HepG2 (cell line): Measurements from ENCODE around the gene TTLL11. TPM values are rescaled to one million over a fixed set of nuclear protein-coding genes. Genes with fewer than 3 reads are reported as not detected.

ENCODE experiments used
- CBX5 ChIP-seq: sonication (generic); formaldehyde crosslinking; IDR thresholded peaks from 2 replicates; pipeline ENCODE4 v1.4.0; 2020; ENCODE audit warnings: missing genetic modification reagents, borderline replicate concordance
- DNMT3B ChIP-seq: conservative IDR thresholded peaks from 2 replicates; pipeline ENCODE4 v1.6.1; 2016; ENCODE audit warnings: missing biosample characterization, control low read depth
- ELF4 ChIP-seq: sonication (generic); formaldehyde crosslinking; IDR thresholded peaks from 2 replicates; pipeline ENCODE4 v1.5.0; 2020; ENCODE audit warnings: missing genetic modification reagents, mild to moderate bottlenecking, moderate library complexity, borderline replicate concordance
- ESRRA ChIP-seq: sonication (generic); formaldehyde crosslinking; IDR thresholded peaks from 2 replicates; pipeline ENCODE4 v1.5.1; 2020; ENCODE audit warnings: mild to moderate bottlenecking, low read depth, missing genetic modification reagents
- JUND ChIP-seq: sonication (generic); formaldehyde crosslinking; IDR thresholded peaks from 2 replicates; pipeline ENCODE4 v1.8.0; 2022; ENCODE audit warnings: mild to moderate bottlenecking, missing genetic modification reagents
- MBD4 ChIP-seq: IDR thresholded peaks from 2 replicates; pipeline ENCODE4 v1.6.1; 2012; ENCODE audit warnings: low read length, inconsistent platforms, borderline replicate concordance
- NR1H2 ChIP-seq: sonication (generic); formaldehyde crosslinking; IDR thresholded peaks from 2 replicates; pipeline ENCODE4 v1.8.1; 2022; ENCODE audit warnings: low read depth, missing genetic modification reagents, borderline replicate concordance
- SNAPC2 ChIP-seq: sonication (generic); formaldehyde crosslinking; IDR thresholded peaks from 2 replicates; pipeline ENCODE4 v1.8.1; 2022; ENCODE audit warnings: mild to moderate bottlenecking, missing genetic modification reagents
- TMF1 ChIP-seq: sonication (generic); formaldehyde crosslinking; IDR thresholded peaks from 2 replicates; pipeline ENCODE4 v1.8.1; 2022; ENCODE audit warnings: low read depth, missing genetic modification reagents
- ZBTB3 ChIP-seq: sonication (generic); formaldehyde crosslinking; IDR thresholded peaks from 2 replicates; pipeline ENCODE4 v1.4.0; 2020; ENCODE audit warnings: low read depth, mild to moderate bottlenecking, moderate library complexity, missing genetic modification reagents, borderline replicate concordance
- ZNF275 ChIP-seq: sonication (generic); formaldehyde crosslinking; IDR thresholded peaks from 2 replicates; pipeline ENCODE4 v1.8.0; 2022; ENCODE audit warnings: missing genetic modification reagents, mild to moderate bottlenecking, inconsistent platforms, borderline replicate concordance
- ZNF329 ChIP-seq: sonication (generic); formaldehyde crosslinking; IDR thresholded peaks from 2 replicates; pipeline ENCODE4 v1.9.0; 2021; ENCODE audit warnings: low read depth, mild to moderate bottlenecking, missing genetic modification reagents
- ZNF563 ChIP-seq: sonication (generic); formaldehyde crosslinking; IDR thresholded peaks from 2 replicates; pipeline ENCODE4 v1.8.0; 2022; ENCODE audit warnings: mild to moderate bottlenecking, moderate library complexity, missing genetic modification reagents
- ZNF572 ChIP-seq: sonication (generic); formaldehyde crosslinking; IDR thresholded peaks from 2 replicates; pipeline ENCODE4 v1.5.1; 2020; ENCODE audit warnings: mild to moderate bottlenecking, missing genetic modification reagents
- ZNF7 ChIP-seq: IDR thresholded peaks from 2 replicates; pipeline ENCODE4 v1.6.1; 2016; ENCODE audit warnings: missing biosample characterization, missing genetic modification reagents
- ZNF839 ChIP-seq: sonication (generic); formaldehyde crosslinking; IDR thresholded peaks from 2 replicates; pipeline ENCODE4 v1.4.0; 2020; ENCODE audit warnings: missing genetic modification reagents, mild to moderate bottlenecking, borderline replicate concordance
- polyA plus RNA-seq, 8 experiments: library from polyadenylated mRNA; depleted of rRNA in 3 of 8; stranded (reverse) in 7 of 8; unstranded in 1 of 8; fragments of >200 nt; fragmentation: Illumina TruSeq in 4 of 8; extraction: Trizol in 4 of 8; gene quantifications; 2 replicates each; pipeline versions ENCODE4 v1.2.1 to v1.2.3, GENCODE V29; 2011 to 2016; ENCODE audit warnings: low read depth in 4 of 8, missing spikeins in 1 of 8, mixed read lengths in 1 of 8; ENCODE audit not compliant: insufficient read depth in 1 of 8
- total RNA-seq, 5 experiments: library from RNA; depleted of rRNA; stranded (reverse); fragments of >200 nt; fragmentation: Illumina TruSeq; extraction: Trizol; gene quantifications; 2 replicates each; pipeline ENCODE4 v1.2.3, GENCODE V29; 2016; ENCODE audit warnings: low read depth in 1 of 5
- TF ChIP-seq, protein P1 (sequence below): sonication (generic); formaldehyde crosslinking; IDR thresholded peaks from 2 replicates; pipeline ENCODE4 v1.4.0; 2020; ENCODE audit warnings: missing genetic modification reagents
- TF ChIP-seq, protein P2 (sequence below): sonication (generic); formaldehyde crosslinking; IDR thresholded peaks from 2 replicates; pipeline ENCODE4 v1.8.0; 2022; ENCODE audit warnings: mild to moderate bottlenecking, missing genetic modification reagents
- TF ChIP-seq, protein P3 (sequence below): sonication (generic); formaldehyde crosslinking; IDR thresholded peaks from 2 replicates; pipeline ENCODE4 v1.4.0; 2020; ENCODE audit warnings: mild to moderate bottlenecking, missing genetic modification reagents, borderline replicate concordance

Gene TTLL11
- total and polyA plus RNA-seq, 2 of the 13 experiments (the other 11 are each of a cell fraction or from before 2014, with no cell fraction given), result 4.5 to 5.2 TPM

DNA sequence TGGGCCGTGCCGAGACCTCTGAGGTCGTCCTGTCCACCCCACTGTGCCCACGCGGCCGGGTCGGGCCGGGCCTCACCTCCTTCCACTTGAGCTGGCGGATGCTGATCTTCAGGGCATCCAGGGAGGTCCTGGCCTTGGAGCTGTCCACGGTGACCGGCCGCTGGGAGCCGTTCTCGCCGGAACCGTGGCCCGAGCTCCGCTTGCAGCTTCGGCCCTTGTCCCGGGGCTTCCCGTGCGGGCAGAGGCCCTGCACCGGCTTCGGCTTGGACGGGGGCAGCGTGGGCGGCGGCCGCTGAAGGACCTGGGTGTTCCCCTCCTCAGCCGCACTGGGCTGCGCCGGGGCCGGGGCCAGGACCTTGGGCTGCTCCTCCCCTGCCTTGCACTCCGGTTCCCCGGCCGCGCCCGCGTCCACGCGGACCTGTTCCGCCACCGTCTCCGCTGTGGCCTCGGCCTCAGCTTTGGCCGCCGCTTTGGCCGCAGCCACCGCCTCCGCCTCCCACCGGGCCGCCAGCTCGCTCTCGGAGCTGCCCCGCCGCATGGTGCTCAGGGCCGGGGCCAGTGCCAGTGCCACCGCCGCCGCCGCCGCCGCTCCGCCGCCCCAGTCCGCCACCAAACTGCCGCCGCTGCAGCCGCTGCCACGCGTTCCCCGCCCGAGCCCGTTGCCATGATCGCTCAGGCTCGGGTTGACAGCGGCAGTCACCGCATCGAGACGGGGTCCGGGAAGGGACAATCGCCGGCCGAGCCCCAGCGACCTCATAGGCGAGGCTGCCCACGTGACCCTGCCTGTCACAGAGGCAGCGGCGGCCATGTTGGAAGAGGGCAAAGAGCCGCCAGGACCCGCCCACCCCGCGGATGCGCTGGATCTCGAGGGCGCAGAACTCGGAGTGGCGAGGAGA, at the start of gene TTLL11 (continued):
- TF ChIP-seq, protein P1, sequence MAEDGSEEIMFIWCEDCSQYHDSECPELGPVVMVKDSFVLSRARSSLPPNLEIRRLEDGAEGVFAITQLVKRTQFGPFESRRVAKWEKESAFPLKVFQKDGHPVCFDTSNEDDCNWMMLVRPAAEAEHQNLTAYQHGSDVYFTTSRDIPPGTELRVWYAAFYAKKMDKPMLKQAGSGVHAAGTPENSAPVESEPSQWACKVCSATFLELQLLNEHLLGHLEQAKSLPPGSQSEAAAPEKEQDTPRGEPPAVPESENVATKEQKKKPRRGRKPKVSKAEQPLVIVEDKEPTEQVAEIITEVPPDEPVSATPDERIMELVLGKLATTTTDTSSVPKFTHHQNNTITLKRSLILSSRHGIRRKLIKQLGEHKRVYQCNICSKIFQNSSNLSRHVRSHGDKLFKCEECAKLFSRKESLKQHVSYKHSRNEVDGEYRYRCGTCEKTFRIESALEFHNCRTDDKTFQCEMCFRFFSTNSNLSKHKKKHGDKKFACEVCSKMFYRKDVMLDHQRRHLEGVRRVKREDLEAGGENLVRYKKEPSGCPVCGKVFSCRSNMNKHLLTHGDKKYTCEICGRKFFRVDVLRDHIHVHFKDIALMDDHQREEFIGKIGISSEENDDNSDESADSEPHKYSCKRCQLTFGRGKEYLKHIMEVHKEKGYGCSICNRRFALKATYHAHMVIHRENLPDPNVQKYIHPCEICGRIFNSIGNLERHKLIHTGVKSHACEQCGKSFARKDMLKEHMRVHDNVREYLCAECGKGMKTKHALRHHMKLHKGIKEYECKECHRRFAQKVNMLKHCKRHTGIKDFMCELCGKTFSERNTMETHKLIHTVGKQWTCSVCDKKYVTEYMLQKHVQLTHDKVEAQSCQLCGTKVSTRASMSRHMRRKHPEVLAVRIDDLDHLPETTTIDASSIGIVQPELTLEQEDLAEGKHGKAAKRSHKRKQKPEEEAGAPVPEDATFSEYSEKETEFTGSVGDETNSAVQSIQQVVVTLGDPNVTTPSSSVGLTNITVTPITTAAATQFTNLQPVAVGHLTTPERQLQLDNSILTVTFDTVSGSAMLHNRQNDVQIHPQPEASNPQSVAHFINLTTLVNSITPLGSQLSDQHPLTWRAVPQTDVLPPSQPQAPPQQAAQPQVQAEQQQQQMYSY (CRISPR knock-in tag), result no peak
- TF ChIP-seq CBX5 (CRISPR knock-in tag) (peak; percentile 74; the same call in 1 of the 2 replicates), MBD4 (no peak), ELF4 (no peak), ESRRA (CRISPR knock-in tag) (no peak), ZBTB3 (CRISPR knock-in tag) (no peak), ZNF572 (CRISPR knock-in tag) (no peak), SNAPC2 (CRISPR knock-in tag) (no peak), JUND (peak; percentile 4), ZNF563 (CRISPR knock-in tag) (peak; percentile 72; the same call in 1 of the 2 replicates), NR1H2 (CRISPR knock-in tag) (no peak; the same call in 1 of the 2 replicates), DNMT3B (CRISPR knock-in tag) (no peak), ZNF7 (CRISPR knock-in tag) (no peak), TMF1 (CRISPR knock-in tag) (peak; percentile 83; the same call in 1 of the 2 replicates), ZNF329 (CRISPR knock-in tag) (peak; percentile 89), ZNF275 (CRISPR knock-in tag) (peak; percentile 58; the same call in 1 of the 2 replicates), ZNF839 (CRISPR knock-in tag) (no peak; the same call in 1 of the 2 replicates)
- TF ChIP-seq, protein P2, sequence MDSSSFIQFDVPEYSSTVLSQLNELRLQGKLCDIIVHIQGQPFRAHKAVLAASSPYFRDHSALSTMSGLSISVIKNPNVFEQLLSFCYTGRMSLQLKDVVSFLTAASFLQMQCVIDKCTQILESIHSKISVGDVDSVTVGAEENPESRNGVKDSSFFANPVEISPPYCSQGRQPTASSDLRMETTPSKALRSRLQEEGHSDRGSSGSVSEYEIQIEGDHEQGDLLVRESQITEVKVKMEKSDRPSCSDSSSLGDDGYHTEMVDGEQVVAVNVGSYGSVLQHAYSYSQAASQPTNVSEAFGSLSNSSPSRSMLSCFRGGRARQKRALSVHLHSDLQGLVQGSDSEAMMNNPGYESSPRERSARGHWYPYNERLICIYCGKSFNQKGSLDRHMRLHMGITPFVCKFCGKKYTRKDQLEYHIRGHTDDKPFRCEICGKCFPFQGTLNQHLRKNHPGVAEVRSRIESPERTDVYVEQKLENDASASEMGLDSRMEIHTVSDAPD (CRISPR knock-in tag), result no peak
- TF ChIP-seq, protein P3, sequence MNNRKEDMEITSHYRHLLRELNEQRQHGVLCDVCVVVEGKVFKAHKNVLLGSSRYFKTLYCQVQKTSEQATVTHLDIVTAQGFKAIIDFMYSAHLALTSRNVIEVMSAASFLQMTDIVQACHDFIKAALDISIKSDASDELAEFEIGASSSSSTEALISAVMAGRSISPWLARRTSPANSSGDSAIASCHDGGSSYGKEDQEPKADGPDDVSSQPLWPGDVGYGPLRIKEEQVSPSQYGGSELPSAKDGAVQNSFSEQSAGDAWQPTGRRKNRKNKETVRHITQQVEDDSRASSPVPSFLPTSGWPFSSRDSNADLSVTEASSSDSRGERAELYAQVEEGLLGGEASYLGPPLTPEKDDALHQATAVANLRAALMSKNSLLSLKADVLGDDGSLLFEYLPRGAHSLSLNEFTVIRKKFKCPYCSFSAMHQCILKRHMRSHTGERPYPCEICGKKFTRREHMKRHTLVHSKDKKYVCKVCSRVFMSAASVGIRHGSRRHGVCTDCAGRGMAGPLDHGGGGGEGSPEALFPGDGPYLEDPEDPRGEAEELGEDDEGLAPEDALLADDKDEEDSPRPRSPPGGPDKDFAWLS (CRISPR knock-in tag), result no peak
